Left lung (tissue), 10 donors: Measurements from ENCODE around the gene NKX2-1. TPM values are rescaled to one million over a fixed set of nuclear protein-coding genes. Genes with fewer than 3 reads are reported as not detected.
"Not testable (repeated sequence)": the region's sequence is repeated elsewhere in the genome, so short reads cannot be mapped to it uniquely, and the experiment has no call there.

Source experiments
- ATAC-seq: fragments of 200-7000 bp; cut with Tn5 transposase; one replicate; pipeline ENCODE4 v1.9.1; 2020; ENCODE audit warnings: moderate library complexity
- DNase-seq, 4 donors: peaks; one replicate each; pipeline ENCODE4 v3.0.0-alpha.2; 2013 to 2020
- H3K27ac ChIP-seq, 2 donors: fragments of 200-600 bp; sonication (generic) in 1 of 2; one replicate each; pipeline versions ENCODE4 v1.5.0 to v1.8.0; 2020 to 2021
- H3K27me3 ChIP-seq, 2 donors: fragments of 200-600 bp; sonication (generic) in 1 of 2; one replicate each; pipeline versions ENCODE4 v1.5.0 to v1.8.0; 2020 to 2021
- H3K36me3 ChIP-seq, 2 donors: fragments of 200-600 bp; sonication (generic) in 1 of 2; one replicate each; pipeline versions ENCODE4 v1.5.0 to v1.8.0; 2020 to 2021
- H3K4me1 ChIP-seq, 2 donors: fragments of 200-600 bp; one replicate each; pipeline ENCODE4 v1.8.0; 2021
- H3K4me3 ChIP-seq, 2 donors: fragments of 200-600 bp; sonication (generic) in 1 of 2; one replicate each; pipeline versions ENCODE4 v1.5.0 to v1.8.0; 2020 to 2021; ENCODE audit warnings: mild to moderate bottlenecking in 1 of 2
- H3K9me3 ChIP-seq, 2 donors: fragments of 200-600 bp; sonication (generic) in 1 of 2; one replicate each; pipeline versions ENCODE4 v1.5.0 to v1.8.0; 2020 to 2021
- CTCF ChIP-seq, 2 donors: fragments of 200-600 bp; sonication (generic) in 1 of 2; IDR thresholded peaks; one replicate each; pipeline versions ENCODE4 v1.5.0 to v1.8.0; 2021; ENCODE audit warnings: antibody characterized with exemption in 2 of 2
- intact Hi-C, 2 donors: fragments of 100-400 bp; cut with DNase I; formaldehyde crosslinking; loops; one replicate each; pipeline versions ENCODE4 v1.11.2 to v1.14.2; 2022
- polyA plus RNA-seq, 6 donors: library from polyadenylated mRNA; unstranded; fragments of 120-200 nt; gene quantifications; one replicate each; pipeline ENCODE4 v1.2.1, GENCODE V29; 2013; ENCODE audit not compliant: insufficient read length in 6 of 6
- total RNA-seq, 2 donors: library from RNA; stranded (reverse); fragmentation: NEBNext Ultra II Directional; extraction: Animal tissue kit (Norgen Biotek cat#: 25700); gene quantifications; one replicate each; pipeline ENCODE4 v1.2.1, GENCODE V29; 2021
- donor health status: DM: no; HTN: yes; CAD: no.
- donor health status: DM: no; HTN: no; CAD: no.

Gene NKX2-1
- total and polyA plus RNA-seq, 8 donors = 103 to 251 (median 140) TPM

GRCh38 chr14:36553656-36554260 is 33.7 kb upstream of the NKX2-1 start:
- no peak overlapping the region for H3K4me3 ChIP-seq
- no peaks in the 10 kb centered on the region for H3K27me3 ChIP-seq
- peak in 1 of 2 donors; percentile 48 for TF ChIP-seq CTCF (IDR thresholded peaks at IDR 0.05)
- DNase-seq (peak in 1 of 4 donors; percentile 61), ATAC-seq (peak; percentile 87)
- no peaks in the 10 kb centered on the region for H3K36me3 ChIP-seq
- no peaks in the 10 kb centered on the region for H3K9me3 ChIP-seq
- H3K27ac ChIP-seq = no peak overlapping the region
- no peaks in the 10 kb centered on the region for H3K4me1 ChIP-seq
- intact Hi-C loops = no loop called here

- no peak overlapping the region for H3K27ac ChIP-seq
- no peaks in the 10 kb centered on the region for H3K4me1 ChIP-seq
- H3K9me3 ChIP-seq = no peaks in the 10 kb centered on the region
- ATAC-seq = no peak
- H3K36me3 ChIP-seq = no peaks in the 10 kb centered on the region
- peaks cover 0 to 5% of the 10 kb centered on the region in 2 donors for H3K27me3 ChIP-seq
- intact Hi-C loops = no loop called here
- H3K4me3 ChIP-seq = no peak overlapping the region
- no peak for DNase-seq
- TF ChIP-seq CTCF (IDR thresholded peaks at IDR 0.05) = no peak
These were observed 30.9 kb upstream of the NKX2-1 start for GRCh38 chr14:36550899-36551298.

- H3K4me1 ChIP-seq, H3K4me3 ChIP-seq, H3K36me3 ChIP-seq, intact Hi-C loops, DNase-seq, H3K27me3 ChIP-seq, ATAC-seq, H3K9me3 ChIP-seq, H3K27ac ChIP-seq: not testable (repeated sequence)
These were observed 24.2 kb upstream of the NKX2-1 start for GRCh38 chr14:36544280-36544679.

- H3K4me3 ChIP-seq = no peak overlapping the region
- H3K27ac ChIP-seq = no peak overlapping the region
- peak; percentile 49 for ATAC-seq
- no peak for TF ChIP-seq CTCF (IDR thresholded peaks at IDR 0.05)
- DNase-seq = no peak
- intact Hi-C loops = no loop called here
- peaks cover 0 to 5% of the 10 kb centered on the region in 2 donors for H3K9me3 ChIP-seq
- peaks cover 0 to 4% of the 10 kb centered on the region in 2 donors for H3K27me3 ChIP-seq
- H3K36me3 ChIP-seq = no peaks in the 10 kb centered on the region
- no peaks in the 10 kb centered on the region for H3K4me1 ChIP-seq
These were observed 18.0 kb upstream of the NKX2-1 start for GRCh38 chr14:36538051-36538450.

- intact Hi-C loops = no loop called here
- Histone ChIP-seq H3K9me3 (no peaks in the 10 kb centered on the region), H3K27me3 (peaks cover 24 to 66% of the 10 kb centered on the region in 2 donors), H3K4me1 (no peaks in the 10 kb centered on the region), H3K4me3 (no peak overlapping the region), H3K36me3 (no peaks in the 10 kb centered on the region), H3K27ac (no peak overlapping the region)
- no peak for TF ChIP-seq CTCF (IDR thresholded peaks at IDR 0.05)
- no peak for ATAC-seq
- DNase-seq = no peak
These were observed 9.0 kb upstream of the NKX2-1 start for GRCh38 chr14:36529062-36529461.

- Histone ChIP-seq H3K4me3 (peak overlapping the region; percentile 9 to 34), H3K36me3 (no peaks in the 10 kb centered on the region)
- peak in 1 of 2 donors; percentile 1 for TF ChIP-seq CTCF (IDR thresholded peaks at IDR 0.05)
These were observed 5.7 kb upstream of the NKX2-1 start for GRCh38 chr14:36525746-36526099.

More at GRCh38 chr14:36525746-36526099, 5.7 kb upstream of the NKX2-1 start:
- H3K27me3 ChIP-seq = peaks cover 56 to 87% of the 10 kb centered on the region in 2 donors
- ATAC-seq (no peak), DNase-seq (no peak)
- peaks cover 6% of the 10 kb centered on the region in 2 donors for H3K4me1 ChIP-seq
- no peak overlapping the region for H3K27ac ChIP-seq
- no peaks in the 10 kb centered on the region for H3K9me3 ChIP-seq
- intact Hi-C loops = no loop called here
